Stimulated activated CD8-positive, alpha-beta memory T cell treated with anti-CD3 and anti-CD28 coated beads, Interleukin-7, amount 100 ng/mL, for 48 hours (primary cell): ENCODE results near the gene TNFRSF17.

Experiments
- DNase-seq, 2 donors: peaks; one replicate each; pipeline ENCODE4 v3.0.0-alpha.2; 2020; ENCODE audit warnings: low read depth in 1 of 2; ENCODE audit errors: extremely low read depth in 1 of 2

Gene TNFRSF17

DNA sequence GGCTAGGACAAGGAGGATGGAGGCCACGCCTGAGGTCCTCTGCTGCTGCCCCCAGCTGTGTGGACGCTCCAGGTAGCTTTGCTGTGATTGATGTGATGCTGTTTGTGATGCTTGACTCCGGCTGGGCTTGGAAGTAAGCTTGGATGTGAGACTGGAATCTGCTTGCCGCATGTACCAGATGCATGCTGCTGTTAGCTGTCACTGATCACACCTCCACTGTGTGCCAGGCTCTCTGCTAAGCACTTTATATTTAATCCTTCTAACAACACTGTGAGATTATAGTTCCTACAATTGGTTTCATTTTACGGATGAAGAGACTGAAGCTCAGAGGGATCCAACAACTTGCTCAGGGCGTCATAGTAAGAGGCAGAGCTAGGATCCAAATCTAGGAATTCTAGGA lies 35.0 kb downstream of the TNFRSF17 start:
- DNase-seq, result no peak

GRCh38 chr16:12002447-12003006 lies 37.5 kb downstream of the TNFRSF17 start:
- DNase-seq, result no peak

DNA sequence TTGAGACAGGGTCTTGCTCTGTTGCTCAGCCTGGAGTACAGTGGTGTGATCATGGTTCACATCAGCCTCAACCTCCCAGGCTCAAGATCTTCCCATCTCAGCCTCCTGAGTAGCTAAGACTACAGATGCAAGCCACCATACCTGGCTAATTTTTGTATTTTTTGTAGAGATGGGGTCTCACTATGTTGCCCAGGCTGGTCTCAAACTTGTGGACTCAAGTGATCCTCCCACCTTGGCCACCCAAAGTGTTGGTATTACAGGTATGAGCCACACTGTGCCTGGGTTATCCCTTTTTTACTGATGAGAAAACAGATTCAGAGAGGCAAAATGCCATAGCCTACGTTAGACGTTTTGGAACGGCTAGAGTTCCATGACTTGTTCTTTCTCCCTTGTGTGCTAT lies 41.6 kb downstream of the TNFRSF17 start:
- no peak for DNase-seq

DNA sequence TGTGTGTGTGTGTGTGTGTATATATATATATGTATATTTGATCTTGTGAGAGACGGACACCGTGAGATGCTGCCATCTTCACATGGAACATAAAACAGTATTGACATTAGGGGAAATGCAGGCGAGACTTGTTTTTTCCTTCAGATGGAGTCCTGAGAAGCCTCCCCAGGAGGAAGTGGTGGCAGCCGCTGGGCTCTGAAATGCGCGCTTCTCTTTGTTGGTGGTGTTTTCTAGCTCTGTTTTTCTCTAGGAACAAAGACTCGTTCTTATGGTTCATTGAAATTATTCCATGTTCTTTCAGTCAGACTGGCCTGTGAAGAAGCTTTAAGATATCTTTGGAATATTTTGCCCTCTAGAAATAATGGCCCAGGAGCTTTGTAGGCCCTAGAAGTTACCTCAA lies 44.5 kb downstream of the TNFRSF17 start:
- DNase-seq, result no peak

DNA sequence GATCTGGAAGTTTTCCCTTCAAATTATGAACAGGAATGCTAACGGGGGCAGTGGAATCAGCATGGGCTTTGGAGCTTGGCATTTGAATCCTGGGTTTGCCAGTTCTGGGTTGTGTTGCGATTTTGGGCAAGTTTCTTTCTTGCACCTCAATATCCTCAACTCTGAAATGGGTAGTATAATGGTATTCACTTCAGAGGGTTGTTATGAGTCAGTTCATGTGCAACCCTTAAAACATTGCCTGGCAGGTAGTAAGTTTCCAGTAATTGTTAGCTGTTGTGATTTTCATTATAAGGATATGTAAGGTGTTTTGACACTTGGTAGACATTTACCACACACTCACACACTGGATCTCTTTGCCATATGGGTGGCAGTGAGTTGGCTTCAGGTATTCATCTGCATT lies 44.9 kb downstream of the TNFRSF17 start:
- DNase-seq, result no peak

- DNase-seq, result no peak
These were observed 45.6 kb downstream of the TNFRSF17 start for GRCh38 chr16:12010388-12011251.

GRCh38 chr16:12011565-12011964 lies 46.6 kb downstream of the TNFRSF17 start:
- no peak for DNase-seq

DNA sequence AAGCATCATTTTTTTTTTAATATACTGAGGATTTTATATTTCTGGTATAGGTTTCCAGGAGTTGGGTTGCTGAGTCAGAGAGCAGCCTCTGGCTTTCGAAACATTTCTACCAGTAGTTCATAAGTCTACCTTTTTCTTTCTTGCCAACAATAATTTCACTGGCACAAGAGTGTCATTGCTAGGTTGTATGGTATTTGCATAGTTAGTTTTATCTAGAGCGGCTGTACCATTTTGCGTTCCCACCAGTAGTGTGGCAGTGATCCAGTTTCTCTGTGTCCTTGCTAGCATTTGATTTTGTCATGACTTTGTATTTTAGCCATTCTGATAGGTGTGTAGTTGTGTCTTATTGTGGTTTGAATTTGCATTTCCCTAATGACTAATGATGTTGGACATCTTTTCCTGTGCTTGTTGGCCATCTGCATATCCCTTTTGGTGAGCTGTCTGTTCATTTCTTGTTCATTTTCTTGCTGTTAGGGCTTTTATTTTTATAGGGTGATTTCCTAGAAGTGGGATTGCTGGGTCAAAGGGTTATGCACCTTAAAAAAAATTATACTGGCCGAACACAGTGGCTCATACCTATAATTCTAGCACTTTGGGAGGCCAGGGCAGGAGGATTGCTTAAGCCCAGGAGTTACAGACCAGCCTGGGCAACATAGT lies 51.4 kb downstream of the TNFRSF17 start:
- DNase-seq, result no peak

GRCh38 chr16:12017558-12017957 lies 52.5 kb downstream of the TNFRSF17 start:
- no peak for DNase-seq
